Vagina (tissue), 2 donors: ENCODE data around the gene RAPGEF4. TPM values are rescaled to one million over a fixed set of nuclear protein-coding genes. Genes with fewer than 3 reads are reported as not detected.

ENCODE experiments used
- DNase-seq, 2 donors: peaks; one replicate each; pipeline ENCODE4 v3.0.0-alpha.2; 2017; ENCODE audit errors: extremely low spot score in 2 of 2
- H3K27ac ChIP-seq: fragments of 200-600 bp; sonication (generic); one replicate; pipeline ENCODE4 v1.5.1; 2019
- H3K27me3 ChIP-seq: fragments of 200-600 bp; sonication (generic); one replicate; pipeline ENCODE4 v1.5.1; 2019
- H3K36me3 ChIP-seq, 2 donors: fragments of 200-600 bp; sonication (generic); one replicate each; pipeline ENCODE4 v1.5.1; 2017 to 2019
- H3K4me1 ChIP-seq: fragments of 200-600 bp; sonication (generic); one replicate; pipeline ENCODE4 v1.5.1; 2019
- H3K4me3 ChIP-seq, 2 donors: fragments of 200-600 bp; sonication (generic); 1 replicate in 1 of 2; 2 replicates in 1 of 2; pipeline ENCODE4 v1.5.1; 2016 to 2019
- H3K9me3 ChIP-seq: fragments of 200-600 bp; sonication (generic); one replicate; pipeline ENCODE4 v1.5.1; 2019
- POLR2A ChIP-seq, 2 donors: fragments of 450-650 bp; IDR thresholded peaks; one replicate each; pipeline ENCODE4 v1.6.1; 2017; ENCODE audit warnings: antibody characterized with exemption in 2 of 2, mild to moderate bottlenecking in 2 of 2, moderate library complexity in 2 of 2
- POLR2AphosphoS5 ChIP-seq, 2 donors: sonication (generic); formaldehyde crosslinking; IDR thresholded peaks; one replicate each; pipeline ENCODE4 v1.9.0; 2017; ENCODE audit warnings: antibody characterized with exemption in 2 of 2, mild to moderate bottlenecking in 2 of 2, low read depth in 1 of 2; ENCODE audit not compliant: insufficient read depth in 1 of 2
- intact Hi-C: fragments of 100-400 bp; cut with DNase I; formaldehyde crosslinking; loops from one replicate; pipeline ENCODE4 v1.15.1; 2023
- total RNA-seq: library from RNA; depleted of rRNA; stranded (reverse); fragments of >200 nt; gene quantifications from one replicate; pipeline ENCODE4 v1.2.3, GENCODE V29; 2016
- TF ChIP-seq, protein P1 (sequence below), 3 experiments: fragments of 450-650 bp in 2 of 3; fragments of 200-600 bp in 1 of 3; sonication (generic) in 1 of 3; IDR thresholded peaks; one replicate each; pipeline ENCODE4 v1.5.1; 2017 to 2019; ENCODE audit warnings: antibody characterized with exemption in 3 of 3, mild to moderate bottlenecking in 2 of 3, moderate library complexity in 2 of 3

The RAPGEF4 gene
- total RNA-seq, 1 donor from 2014 or later, result 18.4 TPM

DNA sequence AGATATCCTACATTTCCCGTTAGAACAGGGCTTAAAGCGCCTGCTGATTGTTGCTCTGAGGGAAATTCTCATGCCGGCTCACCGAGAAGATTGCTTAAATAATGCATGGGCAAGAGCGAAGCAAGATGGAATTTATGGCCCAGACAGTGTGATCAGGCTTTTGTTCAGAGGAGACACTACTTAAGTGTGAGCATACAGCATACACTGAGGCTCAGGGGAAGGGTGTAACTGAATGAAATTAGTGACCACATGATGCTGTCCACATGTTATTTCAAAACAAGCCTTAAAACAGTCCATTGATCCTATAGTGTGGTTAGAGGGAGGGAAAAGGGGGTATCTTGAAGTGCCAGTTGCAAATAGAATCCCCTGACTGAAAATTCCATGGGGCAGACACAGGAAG, 125.5 kb downstream of the RAPGEF4 start:
- no peak overlapping the region for H3K4me3 ChIP-seq
- intact Hi-C loops, result loop anchor here (10.0 kb wide), 1 partner anchor 74 kb away; no protein-coding TSS in a partner anchor
- no peaks in the 10 kb centered on the region for H3K36me3 ChIP-seq
- H3K27me3 ChIP-seq, result no peaks in the 10 kb centered on the region
- no peak overlapping the region for H3K27ac ChIP-seq
- H3K4me1 ChIP-seq, result peaks cover 25% of the 10 kb centered on the region
- no peak for DNase-seq
- H3K9me3 ChIP-seq, result no peaks in the 10 kb centered on the region
- no peak for TF ChIP-seq POLR2AphosphoS5 (IDR thresholded peaks at IDR 0.05; ENCODE audit: insufficient read depth in 1 of 2, low read depth in 1 of 2)
- no peak for TF ChIP-seq POLR2A (IDR thresholded peaks at IDR 0.05)
- TF ChIP-seq, protein P1, sequence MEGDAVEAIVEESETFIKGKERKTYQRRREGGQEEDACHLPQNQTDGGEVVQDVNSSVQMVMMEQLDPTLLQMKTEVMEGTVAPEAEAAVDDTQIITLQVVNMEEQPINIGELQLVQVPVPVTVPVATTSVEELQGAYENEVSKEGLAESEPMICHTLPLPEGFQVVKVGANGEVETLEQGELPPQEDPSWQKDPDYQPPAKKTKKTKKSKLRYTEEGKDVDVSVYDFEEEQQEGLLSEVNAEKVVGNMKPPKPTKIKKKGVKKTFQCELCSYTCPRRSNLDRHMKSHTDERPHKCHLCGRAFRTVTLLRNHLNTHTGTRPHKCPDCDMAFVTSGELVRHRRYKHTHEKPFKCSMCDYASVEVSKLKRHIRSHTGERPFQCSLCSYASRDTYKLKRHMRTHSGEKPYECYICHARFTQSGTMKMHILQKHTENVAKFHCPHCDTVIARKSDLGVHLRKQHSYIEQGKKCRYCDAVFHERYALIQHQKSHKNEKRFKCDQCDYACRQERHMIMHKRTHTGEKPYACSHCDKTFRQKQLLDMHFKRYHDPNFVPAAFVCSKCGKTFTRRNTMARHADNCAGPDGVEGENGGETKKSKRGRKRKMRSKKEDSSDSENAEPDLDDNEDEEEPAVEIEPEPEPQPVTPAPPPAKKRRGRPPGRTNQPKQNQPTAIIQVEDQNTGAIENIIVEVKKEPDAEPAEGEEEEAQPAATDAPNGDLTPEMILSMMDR (IDR thresholded peaks at IDR 0.05), result no peak

DNA sequence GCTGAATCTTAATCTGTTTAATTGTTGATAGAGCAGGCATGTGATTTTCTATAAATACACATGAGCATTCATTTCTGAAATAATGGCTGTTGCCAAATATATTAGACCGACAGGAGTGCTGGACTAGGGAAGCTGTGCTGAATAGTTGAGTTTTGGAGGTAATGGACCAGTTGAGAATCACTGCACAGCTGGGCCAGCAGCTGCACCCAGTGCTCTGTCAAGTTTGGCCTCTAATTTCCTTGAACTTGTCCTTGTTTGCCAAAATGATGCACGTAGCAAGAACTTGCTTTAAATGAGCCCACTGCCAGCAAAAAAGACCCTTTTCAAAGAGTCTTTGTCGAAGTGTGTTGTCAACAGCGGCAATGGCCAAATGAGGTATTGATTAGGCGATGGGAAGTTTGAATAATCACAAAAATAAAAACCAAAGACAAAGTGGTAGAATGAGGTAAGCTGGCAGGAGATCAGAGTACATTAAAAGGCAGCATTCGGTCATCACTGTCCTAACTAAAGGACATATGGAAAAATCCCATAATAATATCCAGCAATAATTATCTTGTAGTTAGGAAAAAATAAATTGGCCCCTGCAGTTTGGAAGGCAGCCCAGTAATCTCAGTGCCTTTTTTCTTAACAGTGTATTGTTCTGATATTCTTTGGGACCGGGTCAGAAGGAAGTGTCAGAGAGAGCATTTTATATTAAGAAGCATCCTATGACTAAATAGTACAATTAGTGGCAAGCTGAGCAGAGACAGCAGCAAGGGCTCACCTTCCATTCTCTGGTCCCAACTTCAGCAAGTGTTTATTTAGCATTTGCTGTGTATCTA, 126.2 kb downstream of the RAPGEF4 start:
- no peak for DNase-seq
- intact Hi-C loops, result loop anchor here (10.0 kb wide), 1 partner anchor 73 kb away; no protein-coding TSS in a partner anchor
- Histone ChIP-seq H3K4me1 (peaks cover 25% of the 10 kb centered on the region), H3K36me3 (no peaks in the 10 kb centered on the region), H3K27ac (no peak overlapping the region), H3K4me3 (no peak overlapping the region), H3K9me3 (no peaks in the 10 kb centered on the region), H3K27me3 (no peaks in the 10 kb centered on the region)
- TF ChIP-seq, protein P1 (IDR thresholded peaks at IDR 0.05), result no peak
- no peak for TF ChIP-seq POLR2A (IDR thresholded peaks at IDR 0.05)
- TF ChIP-seq POLR2AphosphoS5 (IDR thresholded peaks at IDR 0.05; ENCODE audit: insufficient read depth in 1 of 2, low read depth in 1 of 2), result no peak

DNA sequence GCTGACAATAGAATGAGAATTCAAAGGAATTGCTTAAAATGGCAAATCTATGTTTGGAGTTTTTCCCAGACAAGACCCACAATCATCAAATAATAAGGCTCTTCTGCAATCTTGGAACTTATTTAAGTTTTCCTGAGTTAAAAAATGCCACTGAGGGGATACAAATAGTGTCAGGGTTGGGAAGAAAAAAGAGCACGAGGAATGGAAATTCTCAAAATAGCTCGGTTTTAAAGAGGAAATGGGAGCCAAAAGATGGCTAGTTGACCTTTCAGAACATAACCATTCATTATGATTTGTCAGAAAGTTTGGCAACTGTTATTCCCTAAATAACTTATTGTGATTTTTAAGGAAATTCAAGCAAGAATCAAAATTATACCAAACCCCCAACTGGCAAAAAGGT, 127.7 kb downstream of the RAPGEF4 start:
- Histone ChIP-seq H3K9me3 (no peaks in the 10 kb centered on the region), H3K4me3 (no peak overlapping the region), H3K4me1 (peaks cover 25% of the 10 kb centered on the region), H3K27ac (no peak overlapping the region), H3K36me3 (no peaks in the 10 kb centered on the region), H3K27me3 (no peaks in the 10 kb centered on the region)
- DNase-seq, result no peak
- intact Hi-C loops, result loop anchor here (10.0 kb wide), 1 partner anchor 71 kb away; no protein-coding TSS in a partner anchor
- TF ChIP-seq POLR2AphosphoS5 (IDR thresholded peaks at IDR 0.05; ENCODE audit: insufficient read depth in 1 of 2, low read depth in 1 of 2) (no peak), POLR2A (IDR thresholded peaks at IDR 0.05) (no peak)
- TF ChIP-seq, protein P1 (IDR thresholded peaks at IDR 0.05), result no peak

DNA sequence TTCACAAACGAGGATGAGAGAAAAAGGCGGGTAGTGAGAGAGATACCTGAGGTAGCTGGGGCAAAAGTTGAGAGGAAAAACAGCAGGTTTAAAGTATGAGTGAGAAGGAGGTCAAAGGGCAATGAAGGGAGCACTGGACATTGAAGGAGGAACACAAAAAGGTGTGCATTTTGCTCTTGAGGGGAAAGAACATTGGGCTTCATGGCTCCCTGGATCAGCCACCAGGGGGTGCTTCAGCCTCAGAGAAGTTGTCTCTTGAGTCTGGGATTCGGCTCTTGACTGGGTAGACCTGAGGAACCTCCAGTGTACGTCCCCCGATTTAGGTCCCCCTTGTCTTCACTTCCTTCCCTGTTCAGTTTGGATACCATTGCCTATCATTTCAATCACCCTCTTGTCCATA, 128.5 kb downstream of the RAPGEF4 start:
- Histone ChIP-seq H3K4me3 (no peak overlapping the region), H3K4me1 (peaks cover 23% of the 10 kb centered on the region), H3K27ac (no peak overlapping the region), H3K36me3 (no peaks in the 10 kb centered on the region), H3K27me3 (no peaks in the 10 kb centered on the region), H3K9me3 (no peaks in the 10 kb centered on the region)
- no peak for TF ChIP-seq POLR2AphosphoS5 (IDR thresholded peaks at IDR 0.05; ENCODE audit: insufficient read depth in 1 of 2, low read depth in 1 of 2)
- TF ChIP-seq, protein P1 (IDR thresholded peaks at IDR 0.05), result peak; percentile 41 to 68 (median 48)
- intact Hi-C loops, result loop anchor here (10.0 kb wide), 1 partner anchor 71 kb away; no protein-coding TSS in a partner anchor
- no peak for DNase-seq

DNA sequence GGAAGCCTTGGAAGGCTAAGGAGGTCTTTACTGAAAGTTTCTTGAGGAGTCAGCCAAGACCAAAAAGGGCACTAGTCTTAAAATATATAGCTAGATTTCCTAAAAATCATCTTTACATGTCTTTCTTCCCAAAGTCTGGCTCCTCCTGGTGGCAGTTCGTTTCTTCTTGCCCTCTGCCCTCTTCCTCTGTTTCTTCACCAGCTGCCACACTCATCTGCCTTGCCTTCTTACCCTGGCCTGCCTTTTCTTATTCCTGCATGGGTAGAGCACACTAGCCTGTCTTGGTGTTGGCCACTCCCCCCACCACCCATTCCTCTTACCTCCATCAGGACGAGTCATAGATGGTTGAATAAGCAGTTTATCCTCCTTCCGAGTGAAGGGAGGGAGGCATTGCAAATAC, 129.8 kb downstream of the RAPGEF4 start:
- TF ChIP-seq POLR2AphosphoS5 (IDR thresholded peaks at IDR 0.05; ENCODE audit: insufficient read depth in 1 of 2, low read depth in 1 of 2) (no peak), POLR2A (IDR thresholded peaks at IDR 0.05) (no peak)
- TF ChIP-seq, protein P1 (IDR thresholded peaks at IDR 0.05), result no peak
- Histone ChIP-seq H3K36me3 (no peaks in the 10 kb centered on the region), H3K4me1 (peaks cover 11% of the 10 kb centered on the region), H3K27ac (no peak overlapping the region), H3K27me3 (no peaks in the 10 kb centered on the region), H3K4me3 (no peak overlapping the region), H3K9me3 (no peaks in the 10 kb centered on the region)
- no peak for DNase-seq
- intact Hi-C loops, result loop anchor here (10.0 kb wide), 1 partner anchor 69 kb away; no protein-coding TSS in a partner anchor
